Small intestine (tissue), 7 donors: ENCODE results near the gene FOLR1. TPM values are rescaled to one million over a fixed set of nuclear protein-coding genes. Genes with fewer than 3 reads are reported as not detected.

Experiments used
- DNase-seq, 2 donors: peaks; one replicate each; pipeline versions ENCODE4 v3.0.0 to v3.0.0-alpha.2; 2013
- FAIRE-seq: peaks from 2 replicates; lab custom pipeline; 2012; peaks lifted over from hg19 to GRCh38; lab: Jason Lieb, UNC
- H3K27ac ChIP-seq, 3 donors: one replicate each; pipeline ENCODE4 v1.5.1; 2013; ENCODE audit warnings: low read length in 2 of 3, mild to moderate bottlenecking in 2 of 3, control low read depth in 1 of 3, inconsistent platforms in 1 of 3, low read depth in 1 of 3, moderate library complexity in 1 of 3
- H3K27me3 ChIP-seq, 3 donors: one replicate each; pipeline ENCODE4 v1.6.1; 2013; ENCODE audit warnings: low read length in 3 of 3, inconsistent platforms in 1 of 3; ENCODE audit not compliant: control insufficient read depth in 3 of 3, insufficient read depth in 3 of 3
- H3K36me3 ChIP-seq, 3 donors: one replicate each; pipeline ENCODE4 v1.6.1; 2013; ENCODE audit warnings: low read length in 3 of 3, inconsistent platforms in 1 of 3, low read depth in 1 of 3, mild to moderate bottlenecking in 1 of 3, moderate library complexity in 1 of 3; ENCODE audit not compliant: control insufficient read depth in 3 of 3, insufficient read depth in 2 of 3
- H3K4me1 ChIP-seq, 3 donors: one replicate each; pipeline ENCODE4 v1.6.1; 2013; ENCODE audit warnings: low read length in 2 of 3, inconsistent platforms in 1 of 3, low read depth in 1 of 3, mild to moderate bottlenecking in 1 of 3, moderate library complexity in 1 of 3; ENCODE audit not compliant: control insufficient read depth in 3 of 3, insufficient read depth in 2 of 3
- H3K4me3 ChIP-seq, 3 donors: one replicate each; pipeline ENCODE4 v1.5.1; 2013; ENCODE audit warnings: low read length in 3 of 3, control low read depth in 1 of 3, inconsistent platforms in 1 of 3, low read depth in 1 of 3, mild to moderate bottlenecking in 1 of 3, moderate library complexity in 1 of 3
- H3K9me3 ChIP-seq, 2 donors: one replicate each; pipeline ENCODE4 v1.6.1; 2013; ENCODE audit warnings: low read depth in 1 of 2, low read length in 1 of 2; ENCODE audit not compliant: control insufficient read depth in 2 of 2, insufficient read depth in 1 of 2
- WGBS, 3 donors: extraction: QIAGEN DNeasy Blood & Tissue Kit; methylation state at CpG; one replicate each; pipeline ENCODE4 v1.1.7; 2013; 5-methylcytosine and 5-hydroxymethylcytosine counted together
- polyA plus RNA-seq, 4 donors: library from polyadenylated mRNA; stranded (reverse) in 3 of 4; unstranded in 1 of 4; fragments of 200-250 nt in 3 of 4; fragments of 120-200 nt in 1 of 4; gene quantifications; one replicate each; pipeline versions ENCODE4 v1.2.1 to v1.2.3, GENCODE V29; 2013
- donor health status: healthy with polysubstance abuse.
- donor health status: control.
- donor health status: control.
- donor health status: Bipolar disorder and iron deficiency.
- donor health status: healthy.

Gene FOLR1
- polyA plus RNA-seq, 4 donors, result 0.19 to 2.5 TPM; not detected in 2

GRCh38 chr11:72208281-72208680, 16.3 kb downstream of the FOLR1 start:
- FAIRE-seq (no peak), DNase-seq (no peak)
- Histone ChIP-seq H3K27me3 (peaks cover 0 to 3% (median 0%) of the 10 kb centered on the region in 3 donors), H3K4me3 (no peak overlapping the region), H3K27ac (no peak overlapping the region), H3K36me3 (no peaks in the 10 kb centered on the region), H3K9me3 (peaks cover 0 to 10% of the 10 kb centered on the region in 2 donors), H3K4me1 (no peaks in the 10 kb centered on the region)
- WGBS, 3 donors, result 61 to 80% (median 75%) methylated on average over 3 of the region's 3 CpGs

- DNase-seq (no peak), FAIRE-seq (no peak)
- no peak overlapping the region for H3K4me3 ChIP-seq
These were observed 17.2 kb downstream of the FOLR1 start for GRCh38 chr11:72209101-72209500.

GRCh38 chr11:72216638-72217037, 24.7 kb downstream of the FOLR1 start, which contains the start of gene FOLR2:
TSS of gene FOLR2 (plus strand) at chr11:72216794. CDS start at chr11:72218585, 1,791 bp downstream.
- no peaks in the 10 kb centered on the region for H3K36me3 ChIP-seq
- FAIRE-seq (no peak), DNase-seq (no peak)
- H3K4me1 ChIP-seq, result no peaks in the 10 kb centered on the region
- WGBS, 3 donors, result 84 to 90% (median 88%) methylated on average over 6 of the region's 6 CpGs
- H3K27ac ChIP-seq, result peak within 1 kb of the TSS in 1 of 3 donors; percentile 65
- no peaks in the 10 kb centered on the region for H3K9me3 ChIP-seq
- peaks cover 0 to 3% (median 0%) of the 10 kb centered on the region in 3 donors for H3K27me3 ChIP-seq
- H3K4me3 ChIP-seq, result no peak within 1 kb of the TSS

More at GRCh38 chr11:72209101-72209500, 17.2 kb downstream of the FOLR1 start:
- Histone ChIP-seq H3K4me1 (no peaks in the 10 kb centered on the region), H3K27me3 (peaks cover 0 to 3% (median 0%) of the 10 kb centered on the region in 3 donors), H3K27ac (no peak overlapping the region), H3K36me3 (no peaks in the 10 kb centered on the region), H3K9me3 (peaks cover 0 to 10% of the 10 kb centered on the region in 2 donors)
- 73 to 83% (median 79%) methylated on average over 4 of the region's 4 CpGs for WGBS, 3 donors

- no peaks in the 10 kb centered on the region for H3K9me3 ChIP-seq
- no peaks in the 10 kb centered on the region for H3K27me3 ChIP-seq
- peaks cover 0 to 8% (median 0%) of the 10 kb centered on the region in 3 donors for H3K4me1 ChIP-seq
- no peak overlapping the region for H3K4me3 ChIP-seq
- H3K27ac ChIP-seq, result peak overlapping the region in 1 of 3 donors; percentile 65
- WGBS, 3 donors, result 25 to 47% (median 33%) methylated on average over 2 of the region's 2 CpGs
- DNase-seq (no peak), FAIRE-seq (no peak)
- no peaks in the 10 kb centered on the region for H3K36me3 ChIP-seq
These were observed 25.9 kb downstream of the FOLR1 start for GRCh38 chr11:72217841-72218240.

GRCh38 chr11:72218251-72218745, 26.4 kb downstream of the FOLR1 start:
- WGBS, 3 donors, result 83 to 89% (median 85%) methylated on average over 5 of the region's 5 CpGs
- H3K27ac ChIP-seq, result peak overlapping the region in 1 of 3 donors; percentile 65

GRCh38 chr11:72220696-72221363, 28.9 kb downstream of the FOLR1 start:
- FAIRE-seq, result no peak
- no peak for DNase-seq
- peaks cover 2 to 16% (median 7%) of the 10 kb centered on the region in 3 donors for H3K4me1 ChIP-seq

More at GRCh38 chr11:72218251-72218745, 26.4 kb downstream of the FOLR1 start:
- Histone ChIP-seq H3K9me3 (no peaks in the 10 kb centered on the region), H3K4me1 (peaks cover 0 to 8% (median 0%) of the 10 kb centered on the region in 3 donors), H3K4me3 (no peak overlapping the region), H3K27me3 (no peaks in the 10 kb centered on the region), H3K36me3 (no peaks in the 10 kb centered on the region)
- FAIRE-seq, result no peak
- no peak for DNase-seq

GRCh38 chr11:72221386-72222075, 29.6 kb downstream of the FOLR1 start:
- Histone ChIP-seq H3K9me3 (no peaks in the 10 kb centered on the region), H3K27ac (no peak overlapping the region), H3K27me3 (no peaks in the 10 kb centered on the region), H3K36me3 (peaks cover 0 to 3% (median 0%) of the 10 kb centered on the region in 3 donors), H3K4me3 (no peak overlapping the region), H3K4me1 (peaks cover 2 to 20% (median 8%) of the 10 kb centered on the region in 3 donors)
- WGBS, 3 donors, result 75 to 85% (median 77%) methylated on average over 7 of the region's 7 CpGs
- no peak for DNase-seq
- FAIRE-seq, result no peak

More at GRCh38 chr11:72220696-72221363, 28.9 kb downstream of the FOLR1 start:
- 85 to 92% (median 88%) methylated on average over 9 to 10 of the region's 10 CpGs for WGBS, 3 donors
- Histone ChIP-seq H3K27me3 (no peaks in the 10 kb centered on the region), H3K36me3 (no peaks in the 10 kb centered on the region), H3K4me3 (no peak overlapping the region), H3K27ac (no peak overlapping the region), H3K9me3 (no peaks in the 10 kb centered on the region)
